GM21737 (cell line): ENCODE data around the gene HOMER2.

Experiments used
- ATAC-seq: cut with Tn5 transposase; IDR thresholded peaks from one replicate; pipeline ENCODE4 v1.9.1; 2021; ENCODE audit warnings: mild to moderate bottlenecking, moderate library complexity; ENCODE audit not compliant: unreplicated experiment

HOMER2 gene

GRCh38 chr15:82804575-82804949, 148.0 kb downstream of the HOMER2 start:
- no peak for ATAC-seq

- no peak for ATAC-seq
These were observed 148.5 kb downstream of the HOMER2 start for GRCh38 chr15:82803793-82804574.

- ATAC-seq, result no peak
These were observed 150.0 kb downstream of the HOMER2 start for GRCh38 chr15:82802497-82802896.

GRCh38 chr15:82799183-82799841, 153.2 kb downstream of the HOMER2 start:
- ATAC-seq, result no peak
